Activated CD4-positive, alpha-beta T cell treated with anti-CD3 and anti-CD28 coated beads, Interleukin-10, Interleukin-2, amounts not matched to agents 100 ng/mL and 50 ng/mL, durations not matched to agents 16 hours and 8 hours (primary cell): Measurements from ENCODE around the gene FITM1.

Experiments used
- DNase-seq: peaks from one replicate; pipeline ENCODE4 v3.0.0-alpha.2; 2020

FITM1 gene, protein sequence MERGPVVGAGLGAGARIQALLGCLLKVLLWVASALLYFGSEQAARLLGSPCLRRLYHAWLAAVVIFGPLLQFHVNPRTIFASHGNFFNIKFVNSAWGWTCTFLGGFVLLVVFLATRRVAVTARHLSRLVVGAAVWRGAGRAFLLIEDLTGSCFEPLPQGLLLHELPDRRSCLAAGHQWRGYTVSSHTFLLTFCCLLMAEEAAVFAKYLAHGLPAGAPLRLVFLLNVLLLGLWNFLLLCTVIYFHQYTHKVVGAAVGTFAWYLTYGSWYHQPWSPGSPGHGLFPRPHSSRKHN

GRCh38 chr14:24130380-24130716 is at the start of gene FITM1:
Gene FITM1 (plus strand): TSS chr14:24130659. CDS start chr14:24131564, 905 bp downstream.
- DNase-seq, result no peak

- DNase-seq, result peak; percentile 77
Observed at GRCh38 chr14:24080888-24081738, 49.3 kb upstream of the FITM1 start.

GRCh38 chr14:24081739-24082211 is 48.7 kb upstream of the FITM1 start:
- DNase-seq, result no peak

DNA sequence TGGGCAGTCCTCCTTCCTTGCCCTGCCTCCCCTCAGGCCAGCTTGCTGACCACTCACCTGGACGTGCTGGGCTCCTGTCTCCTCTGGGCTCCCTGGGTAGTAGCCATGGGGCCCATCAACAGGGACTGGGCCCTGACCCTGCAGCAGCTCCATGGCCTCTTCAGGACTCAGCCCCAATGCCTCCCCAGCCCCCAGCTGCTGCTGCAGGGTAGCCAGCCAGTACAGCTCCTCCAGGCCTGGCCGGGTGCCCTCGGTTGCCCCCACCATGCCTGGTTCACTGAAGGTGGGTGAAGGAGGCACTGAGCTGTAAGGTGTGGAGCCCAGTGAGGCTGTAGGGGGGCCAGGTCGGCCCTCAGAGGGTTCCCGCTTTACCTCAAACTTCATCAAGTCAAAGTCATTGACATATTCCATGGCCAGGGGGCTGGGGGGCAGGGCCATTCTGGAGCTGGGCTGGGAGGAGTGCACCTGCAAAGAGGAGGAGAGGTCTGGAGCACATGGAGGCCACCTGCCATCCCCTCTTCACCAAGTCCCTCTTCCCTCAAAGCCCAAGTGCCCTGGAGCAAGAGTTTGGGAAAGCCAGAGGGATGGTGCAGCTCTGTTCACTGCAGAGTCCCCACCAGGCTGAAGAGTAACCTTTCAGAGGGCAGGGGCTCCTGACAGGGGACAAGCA is 47.9 kb upstream of the FITM1 start:
- no peak for DNase-seq

GRCh38 chr14:24083462-24083861 is 47.0 kb upstream of the FITM1 start:
- no peak for DNase-seq

GRCh38 chr14:24084440-24084839 is 46.0 kb upstream of the FITM1 start:
- no peak for DNase-seq

GRCh38 chr14:24085215-24085614 is 45.2 kb upstream of the FITM1 start:
- DNase-seq, result no peak

GRCh38 chr14:24086193-24086955 is 44.1 kb upstream of the FITM1 start:
- DNase-seq, result no peak

GRCh38 chr14:24087004-24087403 is 43.5 kb upstream of the FITM1 start:
- no peak for DNase-seq

- DNase-seq, result no peak
Observed at GRCh38 chr14:24088095-24088494, 42.4 kb upstream of the FITM1 start.

- DNase-seq, result no peak
Observed at GRCh38 chr14:24089890-24090289, 40.6 kb upstream of the FITM1 start.

GRCh38 chr14:24092110-24092504 is 38.4 kb upstream of the FITM1 start:
- DNase-seq, result no peak

GRCh38 chr14:24092505-24093206 is 37.8 kb upstream of the FITM1 start:
- DNase-seq, result no peak

DNA sequence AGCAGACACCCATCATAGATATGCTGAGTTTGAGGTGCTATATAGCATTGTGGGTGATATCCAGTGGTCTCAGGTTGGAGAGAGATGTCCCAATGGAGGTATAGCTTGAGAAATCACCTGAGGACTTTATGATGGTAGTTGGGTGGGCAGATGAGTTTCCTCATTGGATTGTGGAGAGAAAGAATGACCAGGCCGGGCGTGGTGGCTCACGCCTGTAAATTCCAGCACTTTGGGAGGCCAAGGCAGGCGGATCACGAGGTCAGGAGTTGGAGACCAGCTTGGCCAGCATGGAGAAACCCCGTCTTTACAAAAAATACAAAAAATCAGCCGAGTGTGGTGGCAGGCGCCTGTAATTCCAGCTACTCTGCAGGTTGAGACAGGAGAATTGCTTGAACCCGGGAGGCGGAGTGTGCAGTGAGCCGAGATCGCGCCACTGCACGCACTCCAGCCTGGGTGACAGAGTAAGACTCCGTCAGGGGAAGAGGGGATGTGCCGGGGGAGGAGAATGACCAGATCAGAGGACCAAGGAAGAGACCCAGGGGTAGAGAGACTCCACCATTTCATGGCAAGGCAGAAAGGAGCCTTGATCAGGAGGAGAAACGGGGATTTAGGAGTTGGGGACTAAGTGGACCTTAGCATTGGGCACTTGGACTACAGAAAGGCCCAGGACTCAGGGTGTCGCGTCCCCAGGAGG is 37.1 kb upstream of the FITM1 start:
- no peak for DNase-seq

DNA sequence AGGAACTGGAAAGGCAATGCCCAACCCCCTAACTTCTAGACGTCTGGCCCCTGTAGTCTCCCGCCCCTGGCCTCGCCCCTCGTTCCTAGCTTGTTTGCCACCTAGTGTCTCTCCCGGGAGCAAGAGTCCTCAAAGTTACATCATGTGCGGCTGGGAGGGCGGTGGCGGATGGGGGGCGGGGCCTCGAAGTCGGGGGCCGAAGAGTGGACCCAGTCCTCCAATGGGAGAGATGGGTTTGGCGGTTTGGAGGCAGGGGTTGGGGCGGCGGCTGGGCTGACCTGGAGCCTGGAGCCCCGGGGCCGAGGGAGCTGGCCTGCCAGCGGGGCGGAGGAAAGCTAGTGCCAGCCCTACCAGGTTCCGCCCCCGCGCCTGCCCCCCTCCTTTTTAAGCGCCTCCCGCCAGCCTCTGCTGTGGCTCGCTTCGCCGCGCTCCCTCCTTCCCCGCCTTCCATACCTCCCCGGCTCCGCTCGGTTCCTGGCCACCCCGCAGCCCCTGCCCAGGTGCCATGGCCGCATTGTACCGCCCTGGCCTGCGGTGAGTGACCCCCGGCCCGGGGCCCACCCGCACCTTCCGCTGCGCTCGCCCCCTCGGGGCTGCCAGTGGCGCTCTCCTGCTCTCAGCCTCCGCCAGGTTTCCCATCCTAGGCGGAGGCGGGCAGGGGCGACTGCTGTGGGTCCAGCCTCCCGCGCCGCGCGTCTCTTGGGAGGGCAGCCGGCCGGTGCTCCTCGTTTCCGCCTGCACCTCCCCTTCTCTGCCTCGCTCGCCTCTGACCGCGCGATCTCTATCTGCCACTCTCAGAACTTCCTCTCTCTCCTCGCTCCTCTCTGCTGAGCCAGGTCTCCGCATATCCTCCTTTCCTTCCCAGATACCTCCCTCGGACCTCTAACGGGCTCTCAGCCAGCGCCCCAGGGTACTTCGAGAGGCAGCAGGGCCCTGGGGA is 36.3 kb upstream of the FITM1 start, which contains the start of gene PCK2:
PCK2 (plus strand) TSS at position 411 of the 940 bp plus-strand sequence; CDS start at position 506, 95 bp downstream.
- peak; percentile 96 for DNase-seq

- peak; percentile 11 for DNase-seq
Observed at GRCh38 chr14:24094841-24095270, 35.6 kb upstream of the FITM1 start.

DNA sequence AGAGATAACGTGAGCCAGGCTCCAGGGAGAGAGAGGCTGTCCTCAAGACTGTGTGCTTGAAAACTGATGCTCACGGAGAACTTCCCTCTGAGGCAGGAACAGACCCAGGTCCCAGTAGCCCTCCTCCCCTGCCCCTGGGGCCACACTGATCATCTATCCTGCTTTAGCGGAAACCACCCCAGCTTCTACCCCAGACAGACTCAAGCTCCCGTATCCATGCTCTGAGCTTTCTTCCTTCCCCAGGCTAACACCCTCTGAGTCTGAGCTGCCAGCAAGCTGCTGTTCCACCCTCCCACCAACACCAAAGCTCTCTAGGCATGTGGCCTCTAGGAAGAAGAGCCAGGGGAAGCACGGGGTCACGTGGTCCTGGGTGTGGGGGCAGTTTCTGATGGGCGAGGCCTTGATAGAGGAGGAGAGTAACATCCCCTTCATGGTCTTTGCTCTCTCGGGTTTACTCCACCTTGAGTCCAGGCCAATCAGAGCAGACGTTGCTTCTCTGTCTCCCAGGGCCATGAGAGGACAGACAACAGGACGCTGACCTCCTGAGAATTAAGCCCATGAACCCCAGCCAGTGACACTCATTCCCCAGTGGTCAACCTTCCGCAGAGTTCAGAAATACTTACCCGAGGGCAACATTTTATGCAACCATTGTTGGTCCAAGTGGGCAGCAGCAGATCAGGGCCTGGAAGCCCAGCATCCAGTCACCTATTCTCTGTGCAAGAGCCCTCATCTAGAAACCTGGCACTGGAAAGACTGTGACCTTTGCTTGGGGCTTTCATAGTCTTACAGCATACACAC is 35.0 kb upstream of the FITM1 start:
- peak; percentile 80 for DNase-seq

DNA sequence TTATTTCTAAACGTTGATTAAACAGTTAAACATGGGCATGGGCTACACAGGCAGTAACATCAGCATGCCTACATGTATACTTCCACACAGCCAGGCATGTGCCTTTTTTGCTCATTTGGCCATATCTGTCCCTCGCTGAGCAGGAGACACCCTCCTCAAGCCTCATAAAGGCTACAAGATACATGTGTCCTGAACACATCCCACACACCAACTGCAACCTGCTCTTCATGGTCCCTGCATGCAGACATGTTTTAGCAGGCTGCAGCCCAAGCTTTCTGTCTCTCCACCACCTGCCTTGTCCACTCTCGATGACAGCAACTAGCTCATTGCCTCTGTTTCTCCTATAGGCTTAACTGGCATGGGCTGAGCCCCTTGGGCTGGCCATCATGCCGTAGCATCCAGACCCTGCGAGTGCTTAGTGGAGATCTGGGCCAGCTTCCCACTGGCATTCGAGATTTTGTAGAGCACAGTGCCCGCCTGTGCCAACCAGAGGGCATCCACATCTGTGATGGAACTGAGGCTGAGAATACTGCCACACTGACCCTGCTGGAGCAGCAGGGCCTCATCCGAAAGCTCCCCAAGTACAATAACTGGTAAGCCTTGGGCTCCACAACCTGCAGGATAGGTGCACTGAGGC is 33.8 kb upstream of the FITM1 start:
- DNase-seq, result no peak
